Head of caudate nucleus (tissue), 42 donors: Measurements from ENCODE around the gene PTPRB.

Experiments used
- DNase-seq, 42 donors: peaks; one replicate each; pipeline versions ENCODE4 v3.0.0 to v3.0.0-alpha.2; 2020 to 2021; ENCODE audit warnings: mixed read lengths in 7 of 42
- intact Hi-C: fragments of 100-400 bp; cut with DNase I; formaldehyde crosslinking; loops from one replicate; pipeline ENCODE4 v1.15.0; 2022

PTPRB gene

DNA sequence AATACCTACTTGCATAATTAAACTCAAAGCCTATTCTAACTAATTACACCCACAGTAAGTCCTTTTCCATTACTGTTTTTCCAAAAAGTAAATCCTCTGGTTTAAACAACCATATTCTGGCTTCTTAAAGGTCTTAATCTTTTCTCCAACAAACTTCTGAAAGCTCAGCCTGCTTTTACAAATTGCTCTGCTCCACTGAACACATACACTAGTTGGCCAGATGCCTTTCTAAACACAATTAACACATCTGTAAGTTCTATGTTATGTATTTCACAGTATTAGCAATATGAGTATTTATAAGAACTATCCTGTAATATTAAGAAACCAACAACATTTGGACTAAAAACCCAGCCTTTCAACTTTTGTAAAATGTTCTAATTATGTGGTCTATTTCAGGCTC, 30.1 kb downstream of the PTPRB start:
- no peak for DNase-seq
- intact Hi-C loops, result no loop called here

DNA sequence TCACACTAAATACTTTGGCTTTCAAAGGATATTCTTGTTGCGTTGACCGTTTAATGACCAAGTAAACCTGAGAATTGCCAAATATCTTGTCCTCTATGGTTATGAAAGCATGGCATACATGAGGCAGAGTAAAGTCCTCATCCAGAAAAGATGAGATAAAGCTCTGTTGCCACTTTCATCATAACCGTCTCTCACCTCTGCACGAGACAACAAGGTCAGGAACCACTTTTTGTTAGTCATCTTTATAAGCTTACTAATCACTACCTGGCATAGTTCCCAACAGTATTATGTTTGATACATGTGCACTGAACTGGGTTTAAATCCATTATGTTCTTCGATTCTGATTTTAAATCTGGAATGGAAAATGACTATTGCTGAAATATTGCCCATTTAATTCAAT, 31.3 kb downstream of the PTPRB start:
- DNase-seq, result no peak
- intact Hi-C loops, result no loop called here

GRCh38 chr12:70604662-70605061, 32.6 kb downstream of the PTPRB start:
- intact Hi-C loops, result no loop called here
- DNase-seq, result no peak

DNA sequence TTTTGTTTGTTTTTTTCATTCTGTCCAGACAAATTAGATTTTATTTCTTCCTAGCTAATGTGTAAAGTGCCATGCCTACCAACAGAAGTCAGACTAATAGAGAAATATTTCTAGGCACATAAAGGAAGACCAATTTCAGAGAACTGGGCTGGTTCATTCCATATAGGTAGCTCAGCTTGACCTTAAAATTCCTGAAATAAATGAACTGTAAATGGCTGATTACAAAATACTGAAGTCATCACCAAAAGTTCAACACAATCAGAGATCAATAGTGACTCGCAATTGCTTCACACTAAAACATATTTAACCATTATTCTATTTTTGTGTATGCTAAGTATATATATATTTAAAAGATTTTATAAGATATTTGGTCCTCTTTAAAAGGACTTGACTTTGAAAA, 34.2 kb downstream of the PTPRB start:
- intact Hi-C loops, result no loop called here
- DNase-seq, result no peak

GRCh38 chr12:70598467-70599193, 38.6 kb downstream of the PTPRB start:
- peak in 15 of 42 donors; percentile 21 to 72 (median 34) for DNase-seq
- intact Hi-C loops, result no loop called here

DNA sequence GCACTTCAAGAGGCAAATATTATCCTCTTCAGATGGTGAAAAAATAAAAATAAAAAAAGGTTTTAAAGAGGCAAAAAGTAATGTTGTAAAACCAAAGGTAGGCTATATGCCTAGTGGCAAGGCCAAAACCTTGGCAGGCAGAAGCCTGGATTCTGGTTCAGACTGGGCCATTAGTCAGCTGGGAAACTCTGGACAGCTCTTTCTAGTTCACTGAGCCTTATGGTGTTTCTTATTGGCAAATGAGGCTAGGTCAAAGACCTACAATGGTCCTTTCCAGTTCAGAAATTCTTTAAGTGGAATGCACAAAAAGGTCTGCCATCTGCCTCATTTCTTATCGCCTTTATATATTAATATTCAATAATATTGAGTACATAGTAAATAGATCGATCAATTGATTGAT, 44.6 kb downstream of the PTPRB start:
- no peak for DNase-seq
- intact Hi-C loops, result no loop called here

- intact Hi-C loops, result loop anchor here (2.0 kb wide), 1 partner anchor 130 kb away; no protein-coding TSS in a partner anchor
- no peak for DNase-seq
Measured at GRCh38 chr12:70590549-70591226, 46.5 kb downstream of the PTPRB start.

GRCh38 chr12:70590051-70590450, 47.2 kb downstream of the PTPRB start:
- peak; percentile 45 to 93 (median 82) for DNase-seq
- intact Hi-C loops, result loop anchor here (2.0 kb wide), 1 partner anchor 131 kb away; no protein-coding TSS in a partner anchor

DNA sequence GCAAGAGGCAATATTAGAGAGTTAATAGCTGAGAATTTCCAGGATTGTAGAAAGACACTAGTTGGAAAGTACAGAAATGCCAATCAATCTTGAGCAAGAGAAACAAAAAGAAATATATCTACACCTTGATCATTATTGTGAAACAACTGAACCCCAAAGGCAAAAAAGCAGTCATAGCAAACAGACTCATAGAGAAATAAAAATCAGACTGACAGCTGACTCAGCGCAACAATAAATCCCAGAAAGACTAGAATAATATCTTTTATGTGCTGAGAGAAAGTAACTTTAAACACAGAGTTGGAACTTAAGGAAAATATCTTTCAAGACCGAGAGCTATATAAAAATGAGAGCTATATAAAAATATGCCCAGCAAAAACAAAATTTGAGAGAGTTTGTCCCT, 52.9 kb downstream of the PTPRB start:
- intact Hi-C loops, result no loop called here
- DNase-seq, result no peak

- intact Hi-C loops, result no loop called here
- DNase-seq, result no peak
Measured at GRCh38 chr12:70583251-70583650, 54.0 kb downstream of the PTPRB start.

- DNase-seq, result no peak
- intact Hi-C loops, result no loop called here
Measured at GRCh38 chr12:70581208-70581607, 56.0 kb downstream of the PTPRB start.

DNA sequence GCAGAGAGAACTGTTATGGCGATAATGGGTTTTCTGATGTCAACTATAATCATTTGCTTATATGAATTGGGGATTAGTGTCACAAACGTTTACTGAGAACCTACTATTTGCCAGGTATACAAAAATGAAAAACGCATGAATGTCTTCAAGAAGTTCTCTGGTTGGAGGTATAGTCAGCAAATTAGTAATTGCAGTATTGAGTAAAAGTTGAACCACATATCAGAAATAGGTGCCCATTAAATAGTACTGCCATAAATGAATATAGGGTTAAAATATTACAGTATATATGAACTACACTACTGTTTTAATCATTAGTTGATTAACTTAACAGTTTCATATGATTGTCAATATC, 60.0 kb downstream of the PTPRB start:
- no peak for DNase-seq
- intact Hi-C loops, result loop anchor here (5.0 kb wide), 2 partner anchors 210 to 695 kb away; partner anchors contain the start of gene KCNMB4

GRCh38 chr12:70576341-70577282, 60.6 kb downstream of the PTPRB start:
- intact Hi-C loops, result loop anchor here (5.0 kb wide), 2 partner anchors 209 to 694 kb away; partner anchors contain the start of gene KCNMB4
- DNase-seq, result peak in 19 of 42 donors; percentile 5 to 79 (median 45)

GRCh38 chr12:70571705-70572268, 65.4 kb downstream of the PTPRB start:
- no peak for DNase-seq
- intact Hi-C loops, result no loop called here

DNA sequence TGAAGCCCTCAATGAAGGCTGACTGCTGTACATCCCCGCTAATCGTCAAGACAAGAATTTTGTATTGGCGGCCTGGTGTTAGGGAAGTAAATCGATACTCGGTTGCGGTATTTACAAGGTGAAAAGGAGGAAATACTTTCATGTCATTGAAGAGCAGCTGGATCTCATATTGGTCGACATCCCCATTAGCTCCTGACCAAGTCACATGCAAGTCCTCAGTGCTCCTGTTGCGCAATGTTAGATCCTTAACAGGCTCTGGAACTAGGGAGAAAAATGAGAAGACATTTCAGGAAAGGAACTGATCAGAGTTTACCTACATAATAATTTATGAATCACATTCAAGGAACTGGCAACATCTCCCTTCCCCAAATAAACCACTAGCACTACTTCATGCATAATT, 66.2 kb downstream of the PTPRB start:
- intact Hi-C loops, result no loop called here
- DNase-seq, result no peak

GRCh38 chr12:70561550-70561949, 75.7 kb downstream of the PTPRB start:
- intact Hi-C loops, result no loop called here
- no peak for DNase-seq

DNA sequence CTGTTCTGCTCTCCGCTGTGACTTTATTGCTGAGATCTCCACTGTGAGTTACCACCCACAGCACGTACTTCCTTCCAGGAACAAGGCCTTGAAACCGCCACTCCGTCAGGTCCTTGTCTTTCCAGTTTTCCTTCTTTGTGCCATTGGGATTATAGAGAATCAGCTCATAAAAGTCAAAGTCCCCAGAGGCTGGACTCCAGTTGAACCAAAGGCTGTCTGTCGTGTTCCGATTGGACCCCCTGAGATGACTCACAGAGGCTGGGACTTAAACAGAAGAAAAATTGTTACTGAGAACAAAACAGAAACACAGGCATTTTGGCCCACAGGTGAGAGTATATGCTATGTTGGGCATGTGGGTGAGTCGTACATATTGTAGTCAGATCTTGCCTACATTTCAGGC, 76.6 kb downstream of the PTPRB start:
- intact Hi-C loops, result no loop called here
- DNase-seq, result peak in 1 of 42 donors; percentile 34

- peak in 1 of 42 donors; percentile 35 for DNase-seq
- intact Hi-C loops, result loop anchor here (5.0 kb wide), 1 partner anchor 192 kb away; the partner anchor contains the start of gene KCNMB4
Measured at GRCh38 chr12:70559390-70559789, 77.8 kb downstream of the PTPRB start.

GRCh38 chr12:70557583-70558191, 79.5 kb downstream of the PTPRB start:
- DNase-seq, result peak; percentile 66 to 97 (median 89)
- intact Hi-C loops, result loop anchor here (2.0 to 5.0 kb wide), 2 partner anchors 21 to 190 kb away; partner anchors contain the start of gene KCNMB4
